Mucosa of descending colon (tissue), 3 donors: ENCODE data around the gene BEX4. TPM values are rescaled to one million over a fixed set of nuclear protein-coding genes. Genes with fewer than 3 reads are reported as not detected.
"Not testable (repeated sequence)": the region's sequence is repeated elsewhere in the genome, so short reads cannot be mapped to it uniquely, and the experiment has no call there.

Experiments used
- ATAC-seq: fragments of 200-7000 bp; cut with Tn5 transposase; one replicate; pipeline ENCODE4 v1.9.1; 2020; ENCODE audit warnings: mild to moderate bottlenecking, moderate library complexity
- DNase-seq, 3 donors: peaks; one replicate each; pipeline ENCODE4 v3.0.0-alpha.2; 2020
- H3K36me3 ChIP-seq: fragments of 200-600 bp; one replicate; pipeline ENCODE4 v1.8.0; 2021; ENCODE audit warnings: low read depth, mild to moderate bottlenecking
- H3K4me1 ChIP-seq: fragments of 200-600 bp; one replicate; pipeline ENCODE4 v1.8.0; 2021; ENCODE audit warnings: low read depth, mild to moderate bottlenecking
- H3K4me3 ChIP-seq: fragments of 200-600 bp; one replicate; pipeline ENCODE4 v1.8.0; 2021; ENCODE audit warnings: mild to moderate bottlenecking
- H3K9me3 ChIP-seq: fragments of 200-600 bp; one replicate; pipeline ENCODE4 v1.8.0; 2021; ENCODE audit warnings: mild to moderate bottlenecking
- intact Hi-C, 2 donors: fragments of 100-400 bp; cut with DNase I in 1 of 2; cut with micrococcal nuclease in 1 of 2; formaldehyde crosslinking; loops; one replicate each; pipeline versions ENCODE4 v1.11.0 to v1.11.1; 2022; cut with DNase I, micrococcal nuclease
- total RNA-seq, 3 donors: library from RNA; stranded (reverse); fragmentation: NEBNext Ultra II Directional in 2 of 3; extraction: Animal tissue kit (Norgen Biotek cat#: 25700) in 2 of 3; gene quantifications; one replicate each; pipeline versions ENCODE4 v1.2.1 to v1.2.4, GENCODE V29; 2021 to 2023
- TF ChIP-seq, protein P1 (sequence below): fragments of 200-600 bp; IDR thresholded peaks from one replicate; pipeline ENCODE4 v1.8.0; 2022; ENCODE audit warnings: antibody characterized with exemption, mild to moderate bottlenecking
- donor health status: DM: no; HTN: no; CAD: no; lungs with moderate emphysema.
- donor health status: DM: no; HTN: no; CAD: no.
- donor health status: DM: no; HTN: yes; CAD: no.

The BEX4 gene
- total RNA-seq, 3 donors from 2014 or later = 7.8 to 34.0 (median 8.9) TPM

DNA sequence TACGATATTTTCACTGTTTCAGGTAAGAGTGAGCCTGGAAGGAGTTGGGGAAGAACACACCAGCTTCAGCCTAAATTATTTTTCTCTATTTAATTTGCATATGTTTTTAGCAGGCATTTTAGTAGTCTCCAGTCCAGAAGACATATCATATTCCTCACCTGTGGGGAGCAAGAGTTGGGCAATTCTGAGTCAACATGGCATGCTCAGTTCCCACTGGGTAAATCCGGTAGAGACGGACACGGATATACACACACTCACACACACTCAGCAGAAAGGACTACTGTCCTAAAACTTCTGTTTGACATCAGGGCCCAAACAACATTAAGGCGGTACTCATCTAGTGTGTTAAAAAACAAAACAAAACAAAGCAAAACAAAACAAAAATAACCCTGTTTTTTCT is 4.9 kb upstream of the BEX4 start:
- H3K36me3 ChIP-seq = no peaks in the 10 kb centered on the region
- H3K4me1 ChIP-seq = no peaks in the 10 kb centered on the region
- intact Hi-C loops = loop anchor here in 1 of 2 donors (5.0 kb wide), 1 partner anchor 37 kb away; no protein-coding TSS in a partner anchor
- TF ChIP-seq, protein P1, sequence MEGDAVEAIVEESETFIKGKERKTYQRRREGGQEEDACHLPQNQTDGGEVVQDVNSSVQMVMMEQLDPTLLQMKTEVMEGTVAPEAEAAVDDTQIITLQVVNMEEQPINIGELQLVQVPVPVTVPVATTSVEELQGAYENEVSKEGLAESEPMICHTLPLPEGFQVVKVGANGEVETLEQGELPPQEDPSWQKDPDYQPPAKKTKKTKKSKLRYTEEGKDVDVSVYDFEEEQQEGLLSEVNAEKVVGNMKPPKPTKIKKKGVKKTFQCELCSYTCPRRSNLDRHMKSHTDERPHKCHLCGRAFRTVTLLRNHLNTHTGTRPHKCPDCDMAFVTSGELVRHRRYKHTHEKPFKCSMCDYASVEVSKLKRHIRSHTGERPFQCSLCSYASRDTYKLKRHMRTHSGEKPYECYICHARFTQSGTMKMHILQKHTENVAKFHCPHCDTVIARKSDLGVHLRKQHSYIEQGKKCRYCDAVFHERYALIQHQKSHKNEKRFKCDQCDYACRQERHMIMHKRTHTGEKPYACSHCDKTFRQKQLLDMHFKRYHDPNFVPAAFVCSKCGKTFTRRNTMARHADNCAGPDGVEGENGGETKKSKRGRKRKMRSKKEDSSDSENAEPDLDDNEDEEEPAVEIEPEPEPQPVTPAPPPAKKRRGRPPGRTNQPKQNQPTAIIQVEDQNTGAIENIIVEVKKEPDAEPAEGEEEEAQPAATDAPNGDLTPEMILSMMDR = no peak
- no peaks in the 10 kb centered on the region for H3K9me3 ChIP-seq
- DNase-seq (no peak), ATAC-seq (no peak)
- no peak overlapping the region for H3K4me3 ChIP-seq

DNA sequence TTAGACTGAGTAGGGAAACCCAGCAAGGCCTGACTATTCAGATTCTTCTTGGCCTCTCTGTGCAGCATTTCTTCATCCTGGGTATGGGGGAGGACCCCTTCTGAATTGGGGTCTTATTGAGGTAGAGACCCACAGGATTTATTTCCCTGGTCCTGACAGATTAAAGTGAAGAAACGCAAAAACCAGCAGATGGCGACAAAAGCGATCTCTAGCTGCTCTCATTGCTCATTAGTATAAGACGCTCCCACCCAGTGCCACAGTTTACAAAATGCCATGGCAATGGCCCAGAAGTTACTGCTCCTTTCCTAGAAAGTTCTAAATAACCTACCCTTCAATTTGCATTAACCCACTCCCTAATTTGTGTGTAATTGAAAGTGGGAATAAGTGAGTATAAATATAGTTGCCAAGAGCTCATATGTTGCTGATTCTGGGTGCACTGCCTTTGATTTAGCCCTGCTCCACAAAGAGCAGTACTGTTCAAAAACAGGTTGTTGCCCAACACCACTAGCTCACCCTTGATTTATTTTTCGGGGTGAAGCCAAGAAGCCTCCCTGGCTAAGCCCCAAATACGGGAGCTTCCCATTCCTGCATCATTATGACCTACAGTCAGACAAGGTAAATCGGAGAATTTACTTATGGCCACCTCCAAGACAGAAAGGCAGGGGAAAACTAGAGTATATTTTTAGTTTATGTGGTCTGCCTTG is 3.7 kb upstream of the BEX4 start:
- Histone ChIP-seq H3K4me1 (no peaks in the 10 kb centered on the region), H3K36me3 (no peaks in the 10 kb centered on the region), H3K4me3 (no peak overlapping the region), H3K9me3 (no peaks in the 10 kb centered on the region)
- intact Hi-C loops = loop anchor here in 1 of 2 donors (5.0 kb wide), 1 partner anchor 36 kb away; no protein-coding TSS in a partner anchor
- DNase-seq (peak in 1 of 3 donors; percentile 75), ATAC-seq (no peak)
- TF ChIP-seq, protein P1 = no peak

DNA sequence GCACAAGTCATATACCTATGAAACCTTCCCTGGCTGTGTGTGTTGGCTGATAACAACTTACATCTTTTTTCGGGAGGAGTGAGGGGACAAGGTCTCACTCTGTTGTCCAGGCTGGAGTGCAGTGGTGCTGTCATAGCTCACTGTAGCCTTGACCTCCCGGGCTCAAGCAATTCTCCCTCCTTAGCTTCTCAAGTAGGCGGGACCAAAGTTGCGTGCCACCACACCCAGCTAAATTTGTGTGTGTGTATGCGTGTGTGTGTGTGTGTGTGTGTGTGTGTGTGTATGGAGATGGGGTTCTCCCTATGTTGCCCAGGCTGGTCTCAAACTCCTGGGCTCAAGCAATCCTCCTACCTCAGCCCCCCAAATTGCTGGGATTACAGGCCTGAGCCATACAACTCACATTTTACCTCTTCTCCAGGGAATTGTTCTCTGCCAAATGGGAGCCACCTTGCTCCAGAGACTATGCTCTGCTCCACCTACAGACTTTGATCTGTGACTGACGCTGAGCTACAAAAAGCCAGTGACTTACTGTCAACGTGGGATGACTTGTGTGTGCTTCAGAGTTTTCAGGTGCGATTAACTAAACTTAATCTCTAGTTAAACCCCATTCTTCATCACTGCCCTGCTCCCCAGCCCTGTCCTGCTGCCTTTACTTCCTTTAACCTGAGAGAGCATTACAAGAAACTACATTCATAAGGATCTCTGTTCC is 2.0 kb upstream of the BEX4 start:
- TF ChIP-seq, protein P1 = no peak
- intact Hi-C loops = loop anchor here in 1 of 2 donors (5.0 kb wide), 1 partner anchor 34 kb away; no protein-coding TSS in a partner anchor
- no peaks in the 10 kb centered on the region for H3K4me1 ChIP-seq
- no peaks in the 10 kb centered on the region for H3K36me3 ChIP-seq
- no peak overlapping the region for H3K4me3 ChIP-seq
- DNase-seq (peak in 2 of 3 donors; percentile 16 to 30), ATAC-seq (peak; percentile 51)
- H3K9me3 ChIP-seq = no peaks in the 10 kb centered on the region

DNA sequence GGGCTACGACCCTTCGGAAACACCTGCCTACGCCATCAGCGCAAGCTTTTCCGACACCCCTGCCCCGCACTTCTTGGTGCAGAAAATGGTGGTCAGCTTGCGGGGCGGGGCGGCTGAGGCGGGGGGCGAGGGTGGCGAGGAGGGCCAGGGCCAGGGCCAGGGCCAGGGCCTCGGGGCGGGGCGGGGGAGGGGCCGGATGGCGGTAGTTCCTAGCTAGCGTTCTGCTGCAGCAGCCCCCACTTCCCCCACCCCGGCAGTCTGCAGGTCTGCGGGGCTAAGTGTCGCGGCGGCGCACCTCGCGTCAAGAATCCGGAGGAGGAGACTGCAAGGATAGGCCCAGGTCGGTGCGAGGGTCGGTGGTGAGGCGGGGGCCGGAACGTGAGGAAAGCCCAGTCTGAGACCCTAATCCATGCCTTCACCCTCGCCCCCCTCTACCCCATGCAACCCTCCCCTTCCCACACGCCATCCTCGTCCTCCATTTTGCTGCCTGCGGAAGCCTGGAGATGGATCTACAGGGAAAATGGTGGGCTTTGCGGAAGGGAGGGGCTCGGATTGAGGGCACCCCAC is 600 bp downstream of the BEX4 start:
- peak; percentile 7 to 62 (median 60) for DNase-seq
- Histone ChIP-seq H3K9me3 (no peaks in the 10 kb centered on the region), H3K36me3 (no peaks in the 10 kb centered on the region), H3K4me3 (peak overlapping the region; percentile 54), H3K4me1 (no peaks in the 10 kb centered on the region)
- TF ChIP-seq, protein P1 = no peak
- intact Hi-C loops = no loop called here
- ATAC-seq = peak; percentile 45

DNA sequence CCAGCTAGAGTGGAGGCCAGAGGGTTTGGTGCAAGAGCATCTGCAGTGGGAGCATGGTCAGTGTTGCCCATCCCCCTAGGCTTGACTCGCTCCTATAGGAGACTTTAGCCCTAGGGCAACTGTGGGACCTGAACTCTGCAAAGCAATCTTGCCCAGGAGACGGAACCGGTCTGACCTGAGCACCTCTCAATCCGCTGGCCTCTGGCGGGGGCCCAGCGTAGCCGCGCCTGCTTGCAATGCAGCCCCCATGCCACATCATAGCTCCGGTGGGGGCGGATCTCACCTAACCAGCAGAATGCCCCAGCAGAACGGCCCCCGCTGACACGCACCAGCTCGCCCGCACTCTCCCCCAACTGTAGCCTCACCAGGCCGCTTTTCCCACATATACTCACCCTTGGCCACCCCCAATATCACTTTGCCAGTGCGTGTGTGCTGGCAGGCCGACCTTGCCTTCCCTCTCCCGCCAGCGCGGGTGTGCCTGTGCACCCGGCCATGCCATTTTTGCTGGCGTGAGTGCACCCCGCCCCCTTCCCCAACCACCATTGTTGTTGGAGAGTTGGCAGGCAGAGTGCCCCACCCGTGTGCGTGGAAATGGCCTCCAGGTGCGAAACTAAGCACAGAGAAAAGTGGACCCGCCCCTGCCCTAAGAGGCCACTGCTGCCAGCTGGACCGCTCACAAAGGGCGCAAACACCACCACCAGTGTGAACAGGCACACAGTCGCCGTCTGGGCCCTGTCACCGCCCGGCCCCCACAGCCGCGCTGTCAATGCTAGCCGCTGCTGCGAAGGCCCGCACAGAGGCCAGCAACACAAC is 5.8 kb downstream of the BEX4 start:
- no peak for DNase-seq
- no peaks in the 10 kb centered on the region for H3K9me3 ChIP-seq
- intact Hi-C loops = no loop called here
- TF ChIP-seq, protein P1 = no peak
- H3K4me1 ChIP-seq = no peaks in the 10 kb centered on the region
- ATAC-seq = no peak
- H3K36me3 ChIP-seq = no peaks in the 10 kb centered on the region
- H3K4me3 ChIP-seq = no peak overlapping the region

DNA sequence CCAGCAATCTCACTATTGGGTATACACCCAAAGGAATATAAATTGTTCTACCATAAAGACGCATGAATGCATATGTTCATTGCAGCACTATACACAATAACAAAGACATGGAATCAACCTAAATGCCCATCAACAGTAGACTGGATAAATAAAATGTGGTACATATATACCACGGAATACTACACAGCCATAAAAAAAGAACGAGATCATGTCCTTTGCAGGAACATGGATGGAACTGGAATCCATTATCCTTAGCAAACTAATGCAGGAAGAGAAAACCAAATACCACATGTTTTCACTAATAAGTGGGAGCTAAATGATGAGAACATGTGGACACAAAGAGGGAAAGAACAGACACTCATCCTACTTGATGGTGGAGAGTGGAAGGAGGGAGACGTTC is 11.0 kb downstream of the BEX4 start:
- H3K4me3 ChIP-seq, H3K36me3 ChIP-seq, H3K9me3 ChIP-seq, ATAC-seq, intact Hi-C loops, H3K4me1 ChIP-seq, DNase-seq: not testable (repeated sequence)
